K562 (cell line): Measurements from ENCODE around the gene CBFA2T2. TPM values are rescaled to one million over a fixed set of nuclear protein-coding genes. Genes with fewer than 3 reads are reported as not detected.

ENCODE experiments used
- COPS2 ChIP-seq: fragments of 450-650 bp; conservative IDR thresholded peaks from 2 replicates; pipeline ENCODE4 v1.6.1; 2016; ENCODE audit warnings: mild to moderate bottlenecking, moderate library complexity
- E2F3 ChIP-seq: fragments of 250-450 bp; sonication (Bioruptor Pico); IDR thresholded peaks from 2 replicates; pipeline ENCODE4 v1.4.0; 2020; ENCODE audit warnings: mild to moderate bottlenecking
- HMGN3 ChIP-seq: IDR thresholded peaks from 2 replicates; pipeline ENCODE4 v1.6.1; 2011; ENCODE audit warnings: borderline replicate concordance, low read depth, mild to moderate bottlenecking, mixed read lengths, low read length; ENCODE audit not compliant: insufficient read length; ENCODE audit errors: extremely low read depth
- KAT7 ChIP-seq: sonication (generic); formaldehyde crosslinking; IDR thresholded peaks from 2 replicates; pipeline ENCODE4 v1.8.0; 2022; ENCODE audit warnings: missing genetic modification reagents, mild to moderate bottlenecking, borderline replicate concordance
- KLF1 ChIP-seq: fragments of 450-650 bp; IDR thresholded peaks from 2 replicates; pipeline ENCODE4 v1.6.1; 2016; ENCODE audit warnings: missing genetic modification characterization, missing compliant biosample characterization
- MEF2A ChIP-seq: IDR thresholded peaks from 2 replicates; pipeline ENCODE4 v1.6.1; 2011; ENCODE audit warnings: low read depth, mild to moderate bottlenecking, low read length, moderate library complexity; ENCODE audit not compliant: control insufficient read depth
- NFIX ChIP-seq: fragments of 250-450 bp; sonication (Bioruptor Pico); IDR thresholded peaks from 2 replicates; pipeline ENCODE4 v1.4.0; 2020; ENCODE audit warnings: low read depth, mild to moderate bottlenecking, moderate library complexity
- PHTF2 ChIP-seq: fragments of 250-450 bp; sonication (Bioruptor Pico); IDR thresholded peaks from 2 replicates; pipeline ENCODE4 v1.5.0; 2021; ENCODE audit warnings: mild to moderate bottlenecking
- POLR2AphosphoS2 ChIP-seq: IDR thresholded peaks from 2 replicates; pipeline ENCODE4 v1.6.1; 2012; ENCODE audit warnings: low read length, improper control_type of control experiment
- RBM15 ChIP-seq: fragments of 200-400 bp; formaldehyde crosslinking; IDR thresholded peaks from 2 replicates; pipeline ENCODE4 v1.6.1; 2018; ENCODE audit warnings: mild to moderate bottlenecking, low read length, moderate library complexity; ENCODE audit not compliant: insufficient read depth
- SIRT6 ChIP-seq: IDR thresholded peaks from one replicate; pipeline ENCODE4 v1.6.1; 2012; ENCODE audit warnings: low read depth, mild to moderate bottlenecking, control low read depth, inconsistent platforms, low read length, moderate library complexity
- SMAD1 ChIP-seq: fragments of 150-350 bp; IDR thresholded peaks from 2 replicates; pipeline ENCODE4 v1.6.1; 2014; ENCODE audit warnings: low read length, low read depth; ENCODE audit not compliant: partially characterized antibody
- SNRNP70 ChIP-seq: fragments of 200-400 bp; formaldehyde crosslinking; optimal IDR thresholded peaks from 2 replicates; pipeline ENCODE3; 2017; ENCODE audit warnings: low read depth, low read length
- XRCC4 ChIP-seq: IDR thresholded peaks from one replicate; pipeline ENCODE4 v1.6.1; 2011; ENCODE audit not compliant: insufficient read depth, insufficient read length; ENCODE audit errors: extremely low read depth
- ZBTB8A ChIP-seq: fragments of 450-650 bp; IDR thresholded peaks from 2 replicates; pipeline ENCODE4 v1.6.1; 2018; ENCODE audit warnings: mild to moderate bottlenecking, moderate library complexity; ENCODE audit not compliant: partially characterized antibody
- ZKSCAN8 ChIP-seq: fragments of 200-800 bp; sonication (Bioruptor generic); IDR thresholded peaks from 2 replicates; pipeline ENCODE4 v1.6.1; 2016; ENCODE audit warnings: missing genetic modification characterization, missing compliant biosample characterization
- ZNF165 ChIP-seq: fragments of 250-450 bp; sonication (Bioruptor Pico); IDR thresholded peaks from 2 replicates; pipeline ENCODE4 v1.4.0; 2020; ENCODE audit warnings: borderline replicate concordance
- ZNF232 ChIP-seq: sonication (generic); formaldehyde crosslinking; IDR thresholded peaks from 2 replicates; pipeline ENCODE4 v1.8.0; 2022; ENCODE audit warnings: mild to moderate bottlenecking, missing genetic modification reagents
- ZNF507 ChIP-seq: conservative IDR thresholded peaks from 2 replicates; pipeline ENCODE4 v1.6.1; 2017; ENCODE audit warnings: missing genetic modification characterization, missing compliant biosample characterization
- ZNF696 ChIP-seq: fragments of 250-450 bp; sonication (Bioruptor Pico); conservative IDR thresholded peaks from 2 replicates; pipeline ENCODE4 v1.4.0; 2020; ENCODE audit warnings: mild to moderate bottlenecking, moderate library complexity
- polyA plus RNA-seq, 8 experiments: library from polyadenylated mRNA; depleted of rRNA in 4 of 8; stranded (reverse) in 5 of 8; unstranded in 3 of 8; fragments of >200 nt; fragmentation: Nextera tagmentation in 2 of 8; fragmentation: Illumina TruSeq in 1 of 8; extraction: Ambion mirVana in 2 of 8; extraction: Trizol in 1 of 8; gene quantifications; 2 replicates each; pipeline versions ENCODE4 v1.2.1 to v1.2.3, GENCODE V29; 2011 to 2014; ENCODE audit warnings: inconsistent platforms in 1 of 8, missing spikeins in 1 of 8
- total RNA-seq, 7 experiments: library from RNA; depleted of rRNA in 6 of 7; stranded (reverse); fragments of >200 nt in 6 of 7; fragmentation: Illumina TruSeq in 2 of 7; extraction: Trizol in 2 of 7; gene quantifications; 2 replicates each; pipeline versions ENCODE4 v1.2.1 to v1.2.3, GENCODE V29; 2011 to 2021; ENCODE audit warnings: low replicate concordance in 1 of 7
- TF ChIP-seq, protein P1 (sequence below): sonication (generic); formaldehyde crosslinking; IDR thresholded peaks from 2 replicates; pipeline ENCODE4 v1.8.1; 2023; ENCODE audit warnings: mild to moderate bottlenecking, missing genetic modification reagents
- TF ChIP-seq, protein P2 (sequence below): conservative IDR thresholded peaks from 2 replicates; pipeline ENCODE4 v1.6.1; 2011; ENCODE audit warnings: low read depth, mild to moderate bottlenecking, low read length; ENCODE audit not compliant: control insufficient read depth
- TF ChIP-seq, protein P3 (sequence below): fragments of 250-450 bp; sonication (Bioruptor Pico); IDR thresholded peaks from 2 replicates; pipeline ENCODE4 v1.4.0; 2020; ENCODE audit warnings: mild to moderate bottlenecking, moderate library complexity, borderline replicate concordance

The CBFA2T2 gene
- total and polyA plus RNA-seq, 9 of the 15 experiments (the other 6 are each of a cell fraction or from before 2014, with no cell fraction given), result 0.27 to 9.6 (median 5.8) TPM

DNA sequence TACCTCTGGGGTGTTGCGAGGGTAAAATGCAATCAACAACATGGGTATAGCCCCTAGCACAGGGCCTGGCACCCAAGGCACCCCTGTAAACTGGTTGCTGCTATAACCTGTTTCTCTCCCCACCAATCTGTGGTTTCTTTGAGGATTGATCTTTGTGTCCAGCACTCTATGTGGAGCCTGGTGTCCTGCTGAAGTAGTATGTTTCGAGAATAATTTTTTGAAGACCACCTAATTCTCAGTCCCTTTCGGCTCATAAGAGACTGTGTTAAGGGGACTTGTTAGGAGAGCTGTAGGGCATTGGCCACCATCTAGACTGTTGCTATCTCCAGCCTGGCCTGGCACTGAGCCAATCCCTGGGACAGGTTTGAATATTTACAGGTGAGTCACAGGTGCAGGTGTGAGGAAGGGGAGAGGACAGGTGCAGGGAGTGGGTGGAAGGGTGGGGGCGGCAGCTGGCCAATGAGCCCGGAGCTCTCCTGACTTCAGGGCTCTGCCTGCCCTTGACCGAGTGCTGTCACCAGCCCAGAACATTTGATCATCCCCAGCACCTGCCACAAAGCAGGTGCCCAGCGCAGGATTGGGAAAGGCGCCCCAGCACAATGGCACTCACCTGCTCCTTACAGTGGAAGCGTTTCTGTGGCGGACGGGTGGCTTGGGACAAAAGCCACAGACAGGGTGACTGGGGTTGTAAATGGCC is 164.2 kb downstream of the CBFA2T2 start (continued):
- TF ChIP-seq, protein P1, sequence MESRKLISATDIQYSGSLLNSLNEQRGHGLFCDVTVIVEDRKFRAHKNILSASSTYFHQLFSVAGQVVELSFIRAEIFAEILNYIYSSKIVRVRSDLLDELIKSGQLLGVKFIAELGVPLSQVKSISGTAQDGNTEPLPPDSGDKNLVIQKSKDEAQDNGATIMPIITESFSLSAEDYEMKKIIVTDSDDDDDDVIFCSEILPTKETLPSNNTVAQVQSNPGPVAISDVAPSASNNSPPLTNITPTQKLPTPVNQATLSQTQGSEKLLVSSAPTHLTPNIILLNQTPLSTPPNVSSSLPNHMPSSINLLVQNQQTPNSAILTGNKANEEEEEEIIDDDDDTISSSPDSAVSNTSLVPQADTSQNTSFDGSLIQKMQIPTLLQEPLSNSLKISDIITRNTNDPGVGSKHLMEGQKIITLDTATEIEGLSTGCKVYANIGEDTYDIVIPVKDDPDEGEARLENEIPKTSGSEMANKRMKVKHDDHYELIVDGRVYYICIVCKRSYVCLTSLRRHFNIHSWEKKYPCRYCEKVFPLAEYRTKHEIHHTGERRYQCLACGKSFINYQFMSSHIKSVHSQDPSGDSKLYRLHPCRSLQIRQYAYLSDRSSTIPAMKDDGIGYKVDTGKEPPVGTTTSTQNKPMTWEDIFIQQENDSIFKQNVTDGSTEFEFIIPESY (CRISPR knock-in tag), result no peak
- TF ChIP-seq NFIX, result peak; percentile 56; the same call in 1 of the 2 replicates
- TF ChIP-seq, protein P2, sequence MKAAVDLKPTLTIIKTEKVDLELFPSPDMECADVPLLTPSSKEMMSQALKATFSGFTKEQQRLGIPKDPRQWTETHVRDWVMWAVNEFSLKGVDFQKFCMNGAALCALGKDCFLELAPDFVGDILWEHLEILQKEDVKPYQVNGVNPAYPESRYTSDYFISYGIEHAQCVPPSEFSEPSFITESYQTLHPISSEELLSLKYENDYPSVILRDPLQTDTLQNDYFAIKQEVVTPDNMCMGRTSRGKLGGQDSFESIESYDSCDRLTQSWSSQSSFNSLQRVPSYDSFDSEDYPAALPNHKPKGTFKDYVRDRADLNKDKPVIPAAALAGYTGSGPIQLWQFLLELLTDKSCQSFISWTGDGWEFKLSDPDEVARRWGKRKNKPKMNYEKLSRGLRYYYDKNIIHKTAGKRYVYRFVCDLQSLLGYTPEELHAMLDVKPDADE, result no peak
- no peak for TF ChIP-seq ZKSCAN8 (CRISPR knock-in tag)
- TF ChIP-seq KAT7 (CRISPR knock-in tag), result no peak
- TF ChIP-seq ZBTB8A, result no peak
- TF ChIP-seq RBM15, result no peak
- no peak for TF ChIP-seq ZNF696 (CRISPR knock-in tag)
- TF ChIP-seq, protein P3, sequence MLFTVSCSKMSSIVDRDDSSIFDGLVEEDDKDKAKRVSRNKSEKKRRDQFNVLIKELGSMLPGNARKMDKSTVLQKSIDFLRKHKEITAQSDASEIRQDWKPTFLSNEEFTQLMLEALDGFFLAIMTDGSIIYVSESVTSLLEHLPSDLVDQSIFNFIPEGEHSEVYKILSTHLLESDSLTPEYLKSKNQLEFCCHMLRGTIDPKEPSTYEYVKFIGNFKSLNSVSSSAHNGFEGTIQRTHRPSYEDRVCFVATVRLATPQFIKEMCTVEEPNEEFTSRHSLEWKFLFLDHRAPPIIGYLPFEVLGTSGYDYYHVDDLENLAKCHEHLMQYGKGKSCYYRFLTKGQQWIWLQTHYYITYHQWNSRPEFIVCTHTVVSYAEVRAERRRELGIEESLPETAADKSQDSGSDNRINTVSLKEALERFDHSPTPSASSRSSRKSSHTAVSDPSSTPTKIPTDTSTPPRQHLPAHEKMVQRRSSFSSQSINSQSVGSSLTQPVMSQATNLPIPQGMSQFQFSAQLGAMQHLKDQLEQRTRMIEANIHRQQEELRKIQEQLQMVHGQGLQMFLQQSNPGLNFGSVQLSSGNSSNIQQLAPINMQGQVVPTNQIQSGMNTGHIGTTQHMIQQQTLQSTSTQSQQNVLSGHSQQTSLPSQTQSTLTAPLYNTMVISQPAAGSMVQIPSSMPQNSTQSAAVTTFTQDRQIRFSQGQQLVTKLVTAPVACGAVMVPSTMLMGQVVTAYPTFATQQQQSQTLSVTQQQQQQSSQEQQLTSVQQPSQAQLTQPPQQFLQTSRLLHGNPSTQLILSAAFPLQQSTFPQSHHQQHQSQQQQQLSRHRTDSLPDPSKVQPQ (CRISPR knock-in tag), result no peak
- peak; percentile 17 for TF ChIP-seq SIRT6
- no peak for TF ChIP-seq ZNF232 (CRISPR knock-in tag)
- TF ChIP-seq KLF1 (tag), result 0 out of 2 replicates have a peak, but pooled peaks have one; percentile 9
- no peak for TF ChIP-seq E2F3
- TF ChIP-seq POLR2AphosphoS2, result peak; percentile 34
- no peak for TF ChIP-seq XRCC4
- no peak for TF ChIP-seq PHTF2 (CRISPR knock-in tag)
- TF ChIP-seq MEF2A, result no peak
- no peak for TF ChIP-seq HMGN3
- TF ChIP-seq ZNF165 (CRISPR knock-in tag), result no peak
- no peak for TF ChIP-seq SNRNP70
- no peak for TF ChIP-seq SMAD1
- no peak for TF ChIP-seq COPS2
- no peak for TF ChIP-seq ZNF507 (tag)
